ENCODE results near the gene ZNF544.
A peak's percentile ranks its signal among the peaks of the same experiment; 100 is the strongest.
"Not testable (repeated sequence)": the region's sequence is repeated elsewhere in the genome, so short reads cannot be mapped to it uniquely, and the experiment has no call there.

Gene ZNF544

GRCh38 chr19:58252102-58252685 is 23.5 kb downstream of the ZNF544 start (continued):
- TF ChIP-seq ZNF626 (tag by site-specific recombination; IDR thresholded peaks at IDR 0.05) = 0 out of 2 replicates have a peak, but pooled peaks have one; percentile 12
- TF ChIP-seq KLF16 (tag by site-specific recombination; IDR thresholded peaks at IDR 0.05) = no peak
- TF ChIP-seq ZBTB49 (tag by site-specific recombination; IDR thresholded peaks at IDR 0.05; ENCODE audit: low read depth) = no peak
- TF ChIP-seq ZNF670 (tag by site-specific recombination; IDR thresholded peaks at IDR 0.05; ENCODE audit: low read depth) = no peak
- TF ChIP-seq ZNF549 (tag by site-specific recombination; IDR thresholded peaks at IDR 0.05) = peak; percentile 84
- no peak for TF ChIP-seq ZNF174 (tag by site-specific recombination; IDR thresholded peaks at IDR 0.05)
- 0 out of 2 replicates have a peak, but pooled peaks have one; percentile 64 for TF ChIP-seq ZNF280C (tag by site-specific recombination; IDR thresholded peaks at IDR 0.05)
- peak; percentile 64; the same call in 1 of the 2 replicates for TF ChIP-seq ZNF350 (tag by site-specific recombination; IDR thresholded peaks at IDR 0.05)
- no peak for TF ChIP-seq PRDM4 (tag by site-specific recombination; IDR thresholded peaks at IDR 0.05)
- no peak for TF ChIP-seq ZNF580 (tag by site-specific recombination; IDR thresholded peaks at IDR 0.05)
- TF ChIP-seq ZNF623 (tag by site-specific recombination; IDR thresholded peaks at IDR 0.05) = no peak
- TF ChIP-seq ZNF280D (tag by site-specific recombination; IDR thresholded peaks at IDR 0.05) = peak; percentile 90
- no peak for TF ChIP-seq ZNF433 (tag by site-specific recombination; IDR thresholded peaks at IDR 0.05; ENCODE audit: low read depth)

- H3K4me3 ChIP-seq (ENCODE audit: low read depth, low read length); H3K4me1 ChIP-seq (ENCODE audit: control insufficient read depth, insufficient read depth, low read length); CTCF ChIA-PET; H3K9me3 ChIP-seq (ENCODE audit: control insufficient read depth, insufficient read depth, low read depth, low read length); H3K27ac ChIP-seq (ENCODE audit: extremely low read depth, low read depth, low read length); POLR2A ChIA-PET: not testable (repeated sequence)
- peaks cover 28 to 89% of the 10 kb centered on the region in 2 experiments for H3K36me3 ChIP-seq (ENCODE audit: control insufficient read depth in 2 of 2, insufficient read depth in 1 of 2, low read length in 2 of 2)
Measured at GRCh38 chr19:58258259-58258658, 29.5 kb downstream of the ZNF544 start.

Data from HEK293 (cell line).